Measurements from ENCODE around the gene FAM163A. TPM values are rescaled to one million over a fixed set of nuclear protein-coding genes. Genes with fewer than 3 reads are reported as not detected.

FAM163A gene
- total and polyA plus RNA-seq, 4 donors: 0.09 TPM; not detected in 3

- DNase-seq (no peak), ATAC-seq (ENCODE audit: insufficient read depth, low FRiP score) (no peak)
- no peak overlapping the region for H3K27ac ChIP-seq (ENCODE audit: low read depth in 1 of 2, low read length in 1 of 2)
- WGBS, 2 donors: 77 to 94% methylated on average over 4 of the region's 4 CpGs
- H3K36me3 ChIP-seq (ENCODE audit: control insufficient read depth in 4 of 4, insufficient read depth in 4 of 4, low read length in 4 of 4): no peaks in the 10 kb centered on the region
- no peaks in the 10 kb centered on the region for H3K9me3 ChIP-seq (ENCODE audit: control insufficient read depth in 4 of 4, insufficient read depth in 3 of 4, low read length in 3 of 4)
- no peaks in the 10 kb centered on the region for H3K4me1 ChIP-seq (ENCODE audit: control insufficient read depth in 5 of 5, insufficient read depth in 5 of 5, low read length in 5 of 5)
- no peak for TF ChIP-seq CTCF (IDR thresholded peaks at IDR 0.05; ENCODE audit: control extremely low read depth, extremely low read depth)
- no peak overlapping the region for H3K4me3 ChIP-seq
- H3K27me3 ChIP-seq (ENCODE audit: control insufficient read depth in 3 of 3, insufficient read depth in 3 of 3, low read length in 2 of 3): peaks cover 0 to 3% (median 0%) of the 10 kb centered on the region in 3 donors
- no peak overlapping the region for H3K9ac ChIP-seq (ENCODE audit: insufficient read depth in 1 of 2, low read length in 2 of 2)
Measured at GRCh38 chr1:179806333-179806732, 63.2 kb downstream of the FAM163A start.

DNA sequence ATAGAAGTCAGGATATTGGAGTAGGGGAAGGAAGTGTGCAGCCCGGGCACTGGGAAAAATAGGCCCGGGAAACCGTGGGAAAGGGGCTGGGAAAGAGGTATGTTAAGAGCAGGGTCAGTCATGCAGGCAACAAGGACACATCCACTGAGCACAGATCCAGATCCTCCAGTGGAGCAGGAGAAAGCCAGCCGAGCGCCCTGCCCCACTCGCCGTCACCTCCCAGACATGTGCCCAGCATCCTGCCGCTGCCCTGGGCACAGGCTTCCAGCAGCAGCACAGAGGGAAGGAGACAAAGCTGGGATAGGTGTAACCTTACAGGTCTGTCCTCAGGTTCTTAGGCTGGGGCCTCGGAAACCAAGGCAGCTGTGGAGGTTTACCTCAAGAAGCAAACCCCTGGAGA lies 64.2 kb downstream of the FAM163A start:
- H3K4me3 ChIP-seq: no peak overlapping the region
- no peak for TF ChIP-seq CTCF (IDR thresholded peaks at IDR 0.05; ENCODE audit: control extremely low read depth, extremely low read depth)
- ATAC-seq (ENCODE audit: insufficient read depth, low FRiP score): no peak
- H3K9ac ChIP-seq (ENCODE audit: insufficient read depth in 1 of 2, low read length in 2 of 2): no peak overlapping the region
- peaks cover 0 to 3% (median 0%) of the 10 kb centered on the region in 3 donors for H3K27me3 ChIP-seq (ENCODE audit: control insufficient read depth in 3 of 3, insufficient read depth in 3 of 3, low read length in 2 of 3)
- no peak for DNase-seq
- WGBS, 2 donors: 81 to 85% methylated on average over 9 of the region's 9 CpGs
- no peaks in the 10 kb centered on the region for H3K36me3 ChIP-seq (ENCODE audit: control insufficient read depth in 4 of 4, insufficient read depth in 4 of 4, low read length in 4 of 4)
- no peaks in the 10 kb centered on the region for H3K9me3 ChIP-seq (ENCODE audit: control insufficient read depth in 4 of 4, insufficient read depth in 3 of 4, low read length in 3 of 4)
- H3K27ac ChIP-seq (ENCODE audit: low read depth in 1 of 2, low read length in 1 of 2): no peak overlapping the region
- H3K4me1 ChIP-seq (ENCODE audit: control insufficient read depth in 5 of 5, insufficient read depth in 5 of 5, low read length in 5 of 5): peaks cover 0 to 5% (median 0%) of the 10 kb centered on the region in 5 donors

DNA sequence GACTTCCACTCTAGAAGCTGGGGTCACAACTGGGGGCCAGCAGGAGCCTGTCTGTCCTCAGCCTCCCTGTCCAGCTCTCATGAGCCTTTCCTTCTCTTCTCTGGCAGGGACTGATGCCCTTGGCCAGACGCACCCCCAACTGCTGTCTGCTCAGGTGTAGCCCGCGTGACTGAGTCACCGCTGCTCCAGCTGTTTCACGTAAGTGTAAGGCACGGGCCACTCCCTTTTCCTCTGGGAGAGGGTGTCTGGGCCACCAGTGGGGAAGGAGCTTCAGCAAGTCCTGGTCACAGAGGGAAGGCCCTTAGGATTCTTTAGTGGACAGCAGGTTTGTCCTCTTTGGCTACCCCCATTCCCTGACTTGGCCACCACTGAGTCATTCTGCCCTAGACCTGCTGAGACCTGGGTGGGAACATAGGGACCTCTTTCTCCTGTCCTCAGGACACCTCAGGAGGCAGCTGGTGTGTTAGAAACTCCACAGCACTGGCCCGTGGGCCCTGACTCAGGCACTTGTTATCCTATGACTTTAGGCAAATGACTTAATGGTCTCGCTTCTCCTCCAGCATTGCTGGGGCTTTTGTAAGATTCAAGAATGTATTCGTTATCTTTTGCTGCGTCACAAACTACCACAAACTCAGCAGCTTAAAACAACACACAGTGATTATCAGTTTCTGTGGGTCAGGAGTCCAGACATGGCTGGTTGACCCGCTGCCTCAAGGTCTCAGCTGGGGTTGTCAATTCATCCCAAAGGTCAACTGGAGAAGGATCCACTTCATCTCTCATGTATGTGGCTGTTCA lies 64.8 kb downstream of the FAM163A start:
- ATAC-seq (ENCODE audit: insufficient read depth, low FRiP score): no peak

More for the DNA sequence above, 64.8 kb downstream of the FAM163A start:
- no peak for DNase-seq
- peaks cover 0 to 3% (median 0%) of the 10 kb centered on the region in 3 donors for H3K27me3 ChIP-seq (ENCODE audit: control insufficient read depth in 3 of 3, insufficient read depth in 3 of 3, low read length in 2 of 3)
- H3K36me3 ChIP-seq (ENCODE audit: control insufficient read depth in 4 of 4, insufficient read depth in 4 of 4, low read length in 4 of 4): no peaks in the 10 kb centered on the region
- no peak overlapping the region for H3K27ac ChIP-seq (ENCODE audit: low read depth in 1 of 2, low read length in 1 of 2)
- peaks cover 0 to 11% (median 0%) of the 10 kb centered on the region in 5 donors for H3K4me1 ChIP-seq (ENCODE audit: control insufficient read depth in 5 of 5, insufficient read depth in 5 of 5, low read length in 5 of 5)
- no peak overlapping the region for H3K4me3 ChIP-seq
- H3K9me3 ChIP-seq (ENCODE audit: control insufficient read depth in 4 of 4, insufficient read depth in 3 of 4, low read length in 3 of 4): no peaks in the 10 kb centered on the region
- no peak for TF ChIP-seq CTCF (IDR thresholded peaks at IDR 0.05; ENCODE audit: control extremely low read depth, extremely low read depth)
- WGBS, 2 donors: 90 to 95% methylated on average over 11 of the region's 11 CpGs
- no peak overlapping the region for H3K9ac ChIP-seq (ENCODE audit: insufficient read depth in 1 of 2, low read length in 2 of 2)

Measured in lung (tissue), 12 donors.